ENCODE data around the gene EMILIN2. TPM values are rescaled to one million over a fixed set of nuclear protein-coding genes. Genes with fewer than 3 reads are reported as not detected.

Gene EMILIN2
- 3.3 and 4.6 TPM in 2 replicates for total RNA-seq

GRCh38 chr18:2846636-2847316 is at the start of gene EMILIN2:
Gene EMILIN2 (plus strand): TSS chr18:2847006. CDS start chr18:2847189, 183 bp downstream.

Other genes with a start within 250 kb of the EMILIN2 start
- 37.9 and 48.7 TPM in 2 replicates for gene SMCHD1, start 191.3 kb upstream of the EMILIN2 start, total RNA-seq
- 30.2 and 35.9 TPM in 2 replicates for gene LPIN2, start 166.1 kb downstream of the EMILIN2 start, total RNA-seq

Data from vein endothelial cell (primary cell).